Smooth muscle cell of trachea (primary cell): Measurements from ENCODE around the gene MAGEA4. TPM values are rescaled to one million over a fixed set of nuclear protein-coding genes. Genes with fewer than 3 reads are reported as not detected.

ENCODE experiments used
- total RNA-seq: library from RNA; depleted of rRNA; stranded (reverse); fragments of >200 nt; gene quantifications from 2 replicates; pipeline ENCODE4 v1.2.1, GENCODE V29; 2014

The MAGEA4 gene, protein sequence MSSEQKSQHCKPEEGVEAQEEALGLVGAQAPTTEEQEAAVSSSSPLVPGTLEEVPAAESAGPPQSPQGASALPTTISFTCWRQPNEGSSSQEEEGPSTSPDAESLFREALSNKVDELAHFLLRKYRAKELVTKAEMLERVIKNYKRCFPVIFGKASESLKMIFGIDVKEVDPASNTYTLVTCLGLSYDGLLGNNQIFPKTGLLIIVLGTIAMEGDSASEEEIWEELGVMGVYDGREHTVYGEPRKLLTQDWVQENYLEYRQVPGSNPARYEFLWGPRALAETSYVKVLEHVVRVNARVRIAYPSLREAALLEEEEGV
- not detected in 2 replicates for total RNA-seq

DNA sequence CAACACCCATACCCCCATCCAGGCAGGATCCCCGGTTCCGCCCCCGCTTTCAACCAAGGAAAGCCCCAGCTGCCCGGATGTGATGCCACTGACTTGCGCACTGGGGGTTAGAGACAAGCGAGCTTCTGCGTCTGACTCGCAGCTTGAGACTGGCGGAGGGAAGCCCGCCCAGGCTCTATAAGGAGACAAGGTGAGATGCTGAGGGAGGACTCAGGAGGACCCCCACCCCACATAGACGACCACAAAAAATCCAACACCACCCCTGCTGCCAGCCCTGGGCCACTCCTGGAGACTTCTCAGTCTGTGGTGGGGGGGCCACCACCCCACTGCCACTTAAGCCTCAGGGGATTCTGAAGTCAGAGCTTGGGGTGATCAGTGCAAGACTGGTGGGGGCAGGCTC lies at the start of gene MAGEA4:
Gene MAGEA4, plus strand, starts transcription at position 110 of the 400 bp plus-strand sequence. CDS start 10,776 bp downstream, outside the sequence.

Other genes with a start within 250 kb of the MAGEA4 start
- gene PRRG3, start 217.4 kb upstream of the MAGEA4 start, total RNA-seq, result 0.87 and 4.6 TPM in 2 replicates
- gene FATE1, start 196.9 kb upstream of the MAGEA4 start, total RNA-seq, result not detected in 2 replicates
- gene CNGA2, start 178.1 kb upstream of the MAGEA4 start, total RNA-seq, result not detected in 2 replicates
- 1.3 and 11.7 TPM in 2 replicates for gene GABRE, start 61.8 kb downstream of the MAGEA4 start, total RNA-seq
- not detected in 2 replicates for gene MAGEA10, start 225.7 kb downstream of the MAGEA4 start, total RNA-seq